C4-2B (cell line): Measurements from ENCODE around the gene TCAP.

Experiments used
- ZFX ChIP-seq: fragments of 450-650 bp; IDR thresholded peaks from 2 replicates; pipeline ENCODE4 v1.6.1; 2017
- TF ChIP-seq, protein P1 (sequence below): fragments of 450-650 bp; conservative IDR thresholded peaks from 2 replicates; pipeline ENCODE4 v1.5.1; 2017; ENCODE audit warnings: mild to moderate bottlenecking

DNA sequence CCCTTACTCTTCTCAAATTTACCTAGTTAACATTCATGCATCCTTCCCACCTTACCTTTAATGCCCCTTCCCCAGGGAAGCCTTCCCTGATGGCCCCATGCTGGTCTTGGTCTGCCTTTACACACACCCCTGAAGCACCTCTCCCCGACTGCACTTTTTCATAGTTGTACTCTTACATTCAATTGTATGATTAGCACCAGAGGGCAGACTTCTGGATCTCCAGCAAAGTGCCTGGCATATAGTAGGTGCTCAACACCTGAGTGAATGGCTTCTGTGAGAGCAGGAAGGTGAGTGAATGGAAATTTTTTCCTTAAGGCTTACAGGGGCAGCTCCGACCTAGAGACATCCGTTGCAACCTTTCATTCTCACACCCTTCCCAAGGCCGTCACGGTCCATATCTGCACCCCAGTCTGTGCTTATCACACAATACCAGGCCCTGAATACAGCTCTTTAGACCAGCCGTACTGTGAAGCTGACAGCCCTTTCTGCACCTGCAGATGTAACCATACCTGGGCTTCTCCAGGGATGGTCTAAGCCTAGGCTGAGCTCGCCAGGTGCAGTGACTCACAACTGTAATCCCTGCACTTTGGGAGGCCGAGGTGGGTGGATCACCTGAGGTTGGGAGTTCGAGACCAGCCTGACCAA is 18.3 kb downstream of the TCAP start:
- TF ChIP-seq, protein P1, sequence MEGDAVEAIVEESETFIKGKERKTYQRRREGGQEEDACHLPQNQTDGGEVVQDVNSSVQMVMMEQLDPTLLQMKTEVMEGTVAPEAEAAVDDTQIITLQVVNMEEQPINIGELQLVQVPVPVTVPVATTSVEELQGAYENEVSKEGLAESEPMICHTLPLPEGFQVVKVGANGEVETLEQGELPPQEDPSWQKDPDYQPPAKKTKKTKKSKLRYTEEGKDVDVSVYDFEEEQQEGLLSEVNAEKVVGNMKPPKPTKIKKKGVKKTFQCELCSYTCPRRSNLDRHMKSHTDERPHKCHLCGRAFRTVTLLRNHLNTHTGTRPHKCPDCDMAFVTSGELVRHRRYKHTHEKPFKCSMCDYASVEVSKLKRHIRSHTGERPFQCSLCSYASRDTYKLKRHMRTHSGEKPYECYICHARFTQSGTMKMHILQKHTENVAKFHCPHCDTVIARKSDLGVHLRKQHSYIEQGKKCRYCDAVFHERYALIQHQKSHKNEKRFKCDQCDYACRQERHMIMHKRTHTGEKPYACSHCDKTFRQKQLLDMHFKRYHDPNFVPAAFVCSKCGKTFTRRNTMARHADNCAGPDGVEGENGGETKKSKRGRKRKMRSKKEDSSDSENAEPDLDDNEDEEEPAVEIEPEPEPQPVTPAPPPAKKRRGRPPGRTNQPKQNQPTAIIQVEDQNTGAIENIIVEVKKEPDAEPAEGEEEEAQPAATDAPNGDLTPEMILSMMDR = no peak
- TF ChIP-seq ZFX = no peak
